ENCODE results near the gene BLTP2. TPM values are rescaled to one million over a fixed set of nuclear protein-coding genes. Genes with fewer than 3 reads are reported as not detected.
A peak's percentile ranks its signal among the peaks of the same experiment; 100 is the strongest.

The BLTP2 gene
- total and polyA plus RNA-seq, 2 of the 13 experiments (the other 11 are each of a cell fraction or from before 2014, with no cell fraction given) = 66.7 to 80.9 TPM

GRCh38 chr17:28599311-28600184 is 45.4 kb downstream of the BLTP2 start (continued):
- TF ChIP-seq, protein P1, sequence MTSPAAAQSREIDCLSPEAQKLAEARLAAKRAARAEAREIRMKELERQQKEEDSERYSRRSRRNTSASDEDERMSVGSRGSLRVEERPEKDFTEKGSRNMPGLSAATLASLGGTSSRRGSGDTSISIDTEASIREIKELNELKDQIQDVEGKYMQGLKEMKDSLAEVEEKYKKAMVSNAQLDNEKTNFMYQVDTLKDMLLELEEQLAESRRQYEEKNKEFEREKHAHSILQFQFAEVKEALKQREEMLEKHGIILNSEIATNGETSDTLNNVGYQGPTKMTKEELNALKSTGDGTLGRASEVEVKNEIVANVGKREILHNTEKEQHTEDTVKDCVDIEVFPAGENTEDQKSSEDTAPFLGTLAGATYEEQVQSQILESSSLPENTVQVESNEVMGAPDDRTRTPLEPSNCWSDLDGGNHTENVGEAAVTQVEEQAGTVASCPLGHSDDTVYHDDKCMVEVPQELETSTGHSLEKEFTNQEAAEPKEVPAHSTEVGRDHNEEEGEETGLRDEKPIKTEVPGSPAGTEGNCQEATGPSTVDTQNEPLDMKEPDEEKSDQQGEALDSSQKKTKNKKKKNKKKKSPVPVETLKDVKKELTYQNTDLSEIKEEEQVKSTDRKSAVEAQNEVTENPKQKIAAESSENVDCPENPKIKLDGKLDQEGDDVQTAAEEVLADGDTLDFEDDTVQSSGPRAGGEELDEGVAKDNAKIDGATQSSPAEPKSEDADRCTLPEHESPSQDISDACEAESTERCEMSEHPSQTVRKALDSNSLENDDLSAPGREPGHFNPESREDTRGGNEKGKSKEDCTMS (CRISPR knock-in tag; conservative IDR thresholded peaks at IDR 0.05) = no peak
- TF ChIP-seq SYNCRIP (IDR thresholded peaks at IDR 0.05; ENCODE audit: insufficient read depth, low read depth, low read length) = no peak
- TF ChIP-seq SRY (CRISPR knock-in tag; IDR thresholded peaks at IDR 0.05) = 0 out of 2 replicates have a peak, but pooled peaks have one; percentile 43
- TF ChIP-seq ZBTB43 (CRISPR knock-in tag; conservative IDR thresholded peaks at IDR 0.05) = peak; percentile 93
- TF ChIP-seq PHF21A (CRISPR knock-in tag; IDR thresholded peaks at IDR 0.05) = peak; percentile 69
- TF ChIP-seq, protein P2, sequence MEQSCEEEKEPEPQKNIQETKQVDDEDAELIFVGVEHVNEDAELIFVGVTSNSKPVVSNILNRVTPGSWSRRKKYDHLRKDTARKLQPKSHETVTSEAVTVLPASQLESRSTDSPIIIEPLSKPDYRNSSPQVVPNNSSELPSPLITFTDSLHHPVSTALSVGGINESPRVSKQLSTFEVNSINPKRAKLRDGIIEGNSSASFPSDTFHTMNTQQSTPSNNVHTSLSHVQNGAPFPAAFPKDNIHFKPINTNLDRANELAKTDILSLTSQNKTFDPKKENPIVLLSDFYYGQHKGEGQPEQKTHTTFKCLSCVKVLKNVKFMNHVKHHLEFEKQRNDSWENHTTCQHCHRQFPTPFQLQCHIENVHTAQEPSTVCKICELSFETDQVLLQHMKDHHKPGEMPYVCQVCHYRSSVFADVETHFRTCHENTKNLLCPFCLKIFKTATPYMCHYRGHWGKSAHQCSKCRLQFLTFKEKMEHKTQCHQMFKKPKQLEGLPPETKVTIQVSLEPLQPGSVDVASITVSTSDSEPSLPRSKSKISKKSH (CRISPR knock-in tag; IDR thresholded peaks at IDR 0.05; ENCODE audit: borderline replicate concordance) = peak; percentile 13; the same call in 1 of the 2 replicates
- TF ChIP-seq ZNF44 (CRISPR knock-in tag; IDR thresholded peaks at IDR 0.05) = 0 out of 2 replicates have a peak, but pooled peaks have one; percentile 13
- no peak for TF ChIP-seq ZNF251 (CRISPR knock-in tag; IDR thresholded peaks at IDR 0.05)
- TF ChIP-seq ZNF572 (CRISPR knock-in tag; IDR thresholded peaks at IDR 0.05) = no peak
- TF ChIP-seq SOX6 (IDR thresholded peaks at IDR 0.05) = no peak
- TF ChIP-seq SOX6 (CRISPR knock-in tag; IDR thresholded peaks at IDR 0.05) = no peak
- TF ChIP-seq RFXANK (CRISPR knock-in tag; IDR thresholded peaks at IDR 0.05) = no peak
- TF ChIP-seq POLR2AphosphoS5 (IDR thresholded peaks at IDR 0.05; ENCODE audit: low read depth, low read length) = no peak
- TF ChIP-seq MXD3 (CRISPR knock-in tag; IDR thresholded peaks at IDR 0.05) = 0 out of 2 replicates have a peak, but pooled peaks have one; percentile 8
- TF ChIP-seq ATF1 (CRISPR knock-in tag; IDR thresholded peaks at IDR 0.05) = no peak
- TF ChIP-seq TEAD2 (CRISPR knock-in tag; IDR thresholded peaks at IDR 0.05) = no peak
- TF ChIP-seq JDP2 (CRISPR knock-in tag; IDR thresholded peaks at IDR 0.05; ENCODE audit: borderline replicate concordance) = no peak
- peak; percentile 21; the same call in 1 of the 2 replicates for TF ChIP-seq FOSL2 (CRISPR knock-in tag; IDR thresholded peaks at IDR 0.05)
- TF ChIP-seq ZNF101 (CRISPR knock-in tag; IDR thresholded peaks at IDR 0.05; ENCODE audit: borderline replicate concordance, low read depth) = no peak
- no peak; the same call in 1 of the 2 replicates for TF ChIP-seq ELF3 (CRISPR knock-in tag; IDR thresholded peaks at IDR 0.05)
- no peak for TF ChIP-seq KLF13 (CRISPR knock-in tag; IDR thresholded peaks at IDR 0.05)
- peak; percentile 1 for TF ChIP-seq SRSF1 (optimal IDR thresholded peaks at IDR 0.05; ENCODE audit: low read depth, low read length)
- 0 out of 2 replicates have a peak, but pooled peaks have one; percentile 32 for TF ChIP-seq NFIB (CRISPR knock-in tag; IDR thresholded peaks at IDR 0.05; ENCODE audit: borderline replicate concordance)
- 0 out of 2 replicates have a peak, but pooled peaks have one; percentile 18 for TF ChIP-seq ZMAT3 (CRISPR knock-in tag; conservative IDR thresholded peaks at IDR 0.05)
- peak; percentile 74 for TF ChIP-seq NAIF1 (CRISPR knock-in tag; IDR thresholded peaks at IDR 0.05; ENCODE audit: borderline replicate concordance)
- TF ChIP-seq HES4 (CRISPR knock-in tag; IDR thresholded peaks at IDR 0.05; ENCODE audit: borderline replicate concordance) = no peak
